Dermis blood vessel endothelial cell (primary cell): ENCODE data around the gene ABHD17C. TPM values are rescaled to one million over a fixed set of nuclear protein-coding genes. Genes with fewer than 3 reads are reported as not detected.
A peak's percentile ranks its signal among the peaks of the same experiment; 100 is the strongest.
"Not testable (repeated sequence)": the region's sequence is repeated elsewhere in the genome, so short reads cannot be mapped to it uniquely, and the experiment has no call there.

Experiments used
- DNase-seq: peaks from one replicate; pipeline ENCODE4 v3.0.0; 2010
- total RNA-seq: library from RNA; depleted of rRNA; stranded (reverse); fragments of >200 nt; gene quantifications from 2 replicates; pipeline ENCODE4 v1.2.3, GENCODE V29; 2014

ABHD17C gene
- total RNA-seq, 1 donor from 2014 or later = 4.6 TPM

DNA sequence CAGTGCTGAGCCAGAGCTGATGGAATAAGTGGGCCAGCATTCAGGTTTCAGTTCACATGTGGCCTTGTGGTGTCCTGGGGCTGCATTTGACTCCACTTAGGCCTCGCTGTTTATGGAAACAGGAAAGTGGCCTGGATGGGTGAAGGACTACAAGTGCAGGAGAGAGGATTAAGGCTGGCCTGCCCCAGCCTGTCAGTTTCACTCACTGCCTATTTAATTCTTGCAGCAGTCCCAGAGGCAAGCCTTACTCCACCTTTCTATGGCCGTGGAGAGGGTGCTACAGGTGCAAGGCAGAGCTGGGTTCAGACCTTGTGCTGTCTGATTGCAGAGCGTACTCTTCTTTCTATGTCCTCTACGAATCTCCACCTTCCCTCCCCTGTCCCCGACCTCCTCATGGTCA, 37.7 kb downstream of the ABHD17C start:
- no peak for DNase-seq

GRCh38 chr15:80733460-80733859, 38.4 kb downstream of the ABHD17C start:
- no peak for DNase-seq

- DNase-seq = no peak
Measured at GRCh38 chr15:80735344-80735743, 40.2 kb downstream of the ABHD17C start.

GRCh38 chr15:80736560-80736959, 41.5 kb downstream of the ABHD17C start:
- DNase-seq = peak; percentile 45

DNA sequence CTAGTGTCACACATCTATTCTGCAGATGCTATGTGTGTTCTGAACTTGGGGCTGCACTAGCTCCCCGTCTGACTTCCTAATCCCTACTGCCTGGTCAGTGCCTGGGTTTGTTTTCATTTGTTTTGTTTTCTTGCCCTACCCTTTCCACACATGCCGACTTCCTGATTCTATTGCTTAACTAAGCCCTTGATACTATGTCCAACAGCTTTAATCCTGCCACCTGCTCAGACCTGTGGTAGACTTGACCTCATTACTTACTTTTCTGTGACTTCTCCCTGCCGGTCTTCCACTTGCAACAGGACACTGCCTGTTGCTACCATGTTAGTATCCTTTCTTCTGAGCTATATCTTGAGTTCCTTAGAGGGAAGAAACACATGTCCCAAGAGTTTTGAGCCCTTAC, 44.8 kb downstream of the ABHD17C start:
- DNase-seq = no peak

DNA sequence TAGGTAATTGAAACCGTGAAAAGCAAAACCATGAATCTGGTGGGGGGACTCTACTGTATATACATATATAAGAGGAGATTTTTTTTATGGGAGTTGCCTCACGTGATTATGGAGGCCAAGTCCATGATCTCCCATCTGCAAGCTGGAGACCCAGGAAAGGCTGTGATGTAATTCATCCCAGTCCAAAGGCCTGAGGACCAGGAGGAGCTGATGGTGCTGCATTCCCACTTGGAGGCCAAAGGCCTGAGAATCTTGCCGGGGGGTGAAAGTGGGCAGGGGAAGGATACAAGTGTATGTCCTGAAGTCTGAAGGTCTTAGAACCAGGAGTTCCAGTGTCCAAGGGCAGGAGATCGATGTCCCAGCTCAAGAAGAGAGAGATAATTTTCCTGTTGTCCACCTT, 47.0 kb downstream of the ABHD17C start:
- no peak for DNase-seq

GRCh38 chr15:80743189-80743833, 48.2 kb downstream of the ABHD17C start:
- no peak for DNase-seq

GRCh38 chr15:80744415-80744814, 49.3 kb downstream of the ABHD17C start:
- DNase-seq = no peak

GRCh38 chr15:80744826-80745225, 49.7 kb downstream of the ABHD17C start:
- DNase-seq = no peak

- DNase-seq = no peak
Measured at GRCh38 chr15:80745888-80746287, 50.8 kb downstream of the ABHD17C start.

GRCh38 chr15:80747317-80748053, 52.4 kb downstream of the ABHD17C start:
- peak; percentile 41 for DNase-seq

GRCh38 chr15:80749589-80749988, 54.5 kb downstream of the ABHD17C start:
- no peak for DNase-seq

- no peak for DNase-seq
Measured at GRCh38 chr15:80750575-80750974, 55.5 kb downstream of the ABHD17C start.

GRCh38 chr15:80752204-80752603, 57.1 kb downstream of the ABHD17C start:
- DNase-seq = no peak

DNA sequence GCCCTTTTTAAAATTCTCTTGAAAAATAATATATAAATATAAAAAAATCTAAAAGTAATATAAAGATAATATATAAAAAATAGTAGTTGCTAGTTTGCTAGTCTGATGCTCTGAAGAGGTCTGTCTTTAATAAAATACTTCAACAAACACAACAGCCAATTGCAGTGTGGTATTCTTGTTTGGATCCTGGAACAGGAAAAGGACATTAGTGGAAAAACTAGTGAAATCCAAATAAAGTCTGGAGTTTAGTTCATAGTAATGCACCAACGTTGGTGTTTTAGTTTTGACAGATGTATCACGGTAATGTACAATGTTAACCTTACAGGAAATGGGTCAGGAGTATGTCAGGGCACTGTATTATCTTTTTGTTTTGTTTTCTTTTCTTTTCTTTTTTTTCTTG, 58.1 kb downstream of the ABHD17C start:
- no peak for DNase-seq

DNA sequence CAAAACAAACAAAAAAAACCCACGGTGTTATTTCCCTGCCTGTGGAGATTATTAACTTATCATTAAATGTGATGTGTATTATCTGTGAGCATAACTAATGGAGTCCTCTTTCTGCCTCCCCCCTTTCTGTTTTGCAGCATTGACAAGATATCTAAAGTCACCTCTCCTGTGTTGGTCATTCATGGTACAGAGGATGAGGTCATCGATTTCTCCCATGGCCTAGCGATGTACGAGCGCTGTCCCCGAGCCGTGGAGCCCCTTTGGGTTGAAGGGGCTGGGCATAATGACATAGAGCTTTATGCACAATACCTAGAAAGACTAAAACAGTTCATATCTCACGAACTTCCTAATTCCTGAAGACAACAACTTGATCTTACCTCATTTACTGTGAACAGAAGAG, 58.9 kb downstream of the ABHD17C start:
- DNase-seq = no peak

DNA sequence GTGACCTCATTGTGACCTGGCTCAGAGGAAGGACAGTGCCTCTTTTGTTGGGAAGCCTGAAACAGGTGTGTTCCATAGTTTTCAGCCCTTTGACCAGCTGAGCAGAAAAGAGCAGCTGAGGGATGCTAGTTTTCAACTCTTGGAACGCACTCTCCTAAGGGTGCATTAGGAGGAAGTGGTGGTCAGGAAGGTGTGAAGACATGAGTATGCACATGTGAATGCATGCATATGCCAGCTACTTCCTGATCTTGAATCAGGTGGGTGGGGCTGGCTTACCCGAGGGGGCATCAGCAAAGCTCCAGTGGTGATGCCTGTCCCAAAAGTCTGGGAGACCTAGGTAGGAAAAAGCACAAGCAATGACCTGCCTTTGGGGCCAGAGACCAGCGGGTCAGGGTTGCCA, 60.8 kb downstream of the ABHD17C start:
- no peak for DNase-seq

- no peak for DNase-seq
Measured at GRCh38 chr15:80758130-80758745, 63.1 kb downstream of the ABHD17C start.

DNA sequence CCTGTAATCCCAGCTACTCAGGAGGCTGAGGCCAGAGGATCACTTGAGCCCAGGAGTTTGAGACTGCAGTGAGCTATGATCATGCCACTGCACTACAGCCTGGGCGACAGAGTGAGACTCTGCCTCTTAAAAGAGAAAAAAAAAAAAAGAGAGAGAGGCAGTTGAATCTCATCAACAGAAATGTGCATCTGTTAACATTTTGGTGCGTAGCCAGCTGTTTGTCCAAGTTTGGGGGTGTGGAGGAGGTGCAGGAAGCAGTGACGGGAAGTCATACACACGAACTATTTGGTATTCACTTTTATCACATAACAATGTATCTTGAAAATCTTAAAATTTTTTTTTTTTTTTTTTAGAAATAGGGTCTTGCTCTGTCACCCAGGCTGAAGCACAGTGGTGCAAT, 65.8 kb downstream of the ABHD17C start:
- no peak for DNase-seq

GRCh38 chr15:80761754-80762153, 66.6 kb downstream of the ABHD17C start:
- peak; percentile 17 for DNase-seq

DNA sequence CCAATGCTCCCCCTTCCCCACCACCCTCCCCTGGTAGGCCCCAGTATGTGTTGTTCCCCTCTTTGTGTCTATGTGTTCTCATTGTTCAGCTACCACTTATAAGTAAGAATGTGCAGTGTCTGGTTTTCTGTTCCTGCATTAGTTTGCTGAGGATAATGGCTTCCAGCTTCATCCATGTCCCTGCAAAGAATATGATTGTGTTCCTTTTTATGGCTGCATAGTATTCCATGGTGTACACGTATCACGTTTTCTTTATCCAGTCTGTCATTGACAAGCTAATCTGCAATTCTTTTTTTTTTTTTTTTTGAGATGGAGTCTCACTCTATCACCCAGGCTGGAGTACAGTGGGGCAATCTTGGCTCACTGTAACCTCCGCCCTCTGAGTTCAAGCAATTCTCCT, 68.1 kb downstream of the ABHD17C start:
- DNase-seq = not testable (repeated sequence)

- no peak for DNase-seq
Measured at GRCh38 chr15:80764535-80764934, 69.4 kb downstream of the ABHD17C start.

DNA sequence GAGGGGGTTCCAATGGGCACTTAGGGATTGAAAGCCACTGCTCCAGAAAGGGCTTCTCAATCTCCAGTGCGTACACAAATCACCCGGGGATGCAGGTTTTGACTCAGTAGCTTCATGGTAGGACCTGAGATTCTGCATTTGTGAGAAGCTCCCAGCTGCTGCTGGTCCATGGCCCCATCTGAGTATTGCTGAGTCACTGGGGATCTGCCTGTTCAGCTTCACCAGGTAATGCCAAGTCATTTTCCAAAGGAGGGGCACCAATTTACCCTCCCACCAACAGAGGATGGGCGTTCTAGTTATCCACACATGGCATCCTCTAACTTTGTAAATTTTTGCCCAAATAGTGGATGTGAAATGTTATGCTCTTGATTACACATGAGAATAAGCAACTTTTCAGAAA, 71.2 kb downstream of the ABHD17C start:
- DNase-seq = no peak

DNA sequence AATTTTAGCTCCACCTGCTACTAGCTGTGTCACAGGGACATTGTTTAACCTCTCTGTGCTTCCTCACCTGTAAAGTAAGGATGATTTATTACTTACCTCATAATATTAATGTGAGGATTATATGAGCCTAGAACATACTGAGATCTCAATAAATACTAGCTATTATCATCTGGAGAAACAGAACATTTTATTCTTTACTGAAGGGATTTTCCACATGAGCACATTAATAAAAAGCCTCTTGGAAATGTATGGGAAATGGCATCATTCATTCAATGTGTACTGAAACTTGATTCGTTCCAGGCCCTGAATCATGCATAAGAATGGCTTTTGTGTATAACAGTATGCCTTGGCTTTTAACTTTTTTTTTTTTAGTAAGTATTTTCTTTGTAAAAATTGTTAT, 73.0 kb downstream of the ABHD17C start:
- no peak for DNase-seq
